Activated CD8-positive, alpha-beta memory T cell treated with anti-CD3 and anti-CD28 coated beads, Interleukin-2, amount 10 ng/mL, durations not matched to agents 7 days and 5 days (primary cell): ENCODE measurements around the gene PLEKHH2. TPM values are rescaled to one million over a fixed set of nuclear protein-coding genes. Genes with fewer than 3 reads are reported as not detected.
"Not testable (repeated sequence)": the region's sequence is repeated elsewhere in the genome, so short reads cannot be mapped to it uniquely, and the experiment has no call there.

ENCODE experiments used
- ATAC-seq: fragments of 150-1000 bp; cut with Tn5 transposase; one replicate; pipeline ENCODE4 v1.10.0; 2021; ENCODE audit warnings: moderate library complexity
- CTCF ChIA-PET: fragments of 350-600 bp; sonication (Branson Sonifier 250); formaldehyde crosslinking; loops from one replicate; lab custom pipeline; 2021; ENCODE audit warnings: antibody characterized with exemption; lab: Charles Lee
- DNase-seq: peaks from one replicate; pipeline ENCODE4 v3.0.0-alpha.2; 2020
- H3K27ac Mint-ChIP-seq: one replicate; pipeline ENCODE4 v1.8.0; 2021; ENCODE audit warnings: mild to moderate bottlenecking, mixed read lengths
- H3K27me3 Mint-ChIP-seq: one replicate; pipeline ENCODE4 v1.8.0; 2021; ENCODE audit warnings: mixed read lengths
- H3K36me3 Mint-ChIP-seq: one replicate; pipeline ENCODE4 v1.8.0; 2021; ENCODE audit warnings: mild to moderate bottlenecking, mixed read lengths
- H3K4me1 Mint-ChIP-seq: one replicate; pipeline ENCODE4 v1.8.0; 2021; ENCODE audit warnings: mixed read lengths
- H3K4me3 Mint-ChIP-seq: one replicate; pipeline ENCODE4 v1.8.0; 2021; ENCODE audit warnings: mild to moderate bottlenecking, moderate library complexity, mixed read lengths
- H3K9me3 Mint-ChIP-seq: one replicate; pipeline ENCODE4 v1.8.0; 2022; ENCODE audit warnings: low read depth, mixed read lengths
- total RNA-seq, 2 experiments: library from RNA; stranded (reverse); gene quantifications; one replicate each; pipeline ENCODE4 v1.2.3, GENCODE V29; 2021

Gene PLEKHH2
- total RNA-seq, 2 experiments from 2014 or later, result 0.54 to 0.67 TPM

GRCh38 chr2:43708891-43709290, 71.8 kb downstream of the PLEKHH2 start:
- no peak for ATAC-seq
- Mint-ChIP-seq H3K9me3 (no peaks in the 10 kb centered on the region), H3K4me1 (no peaks in the 10 kb centered on the region), H3K4me3 (no peak overlapping the region), H3K36me3 (no peaks in the 10 kb centered on the region), H3K27ac (no peak overlapping the region), H3K27me3 (peaks cover 15% of the 10 kb centered on the region)
- no peak for DNase-seq
- CTCF ChIA-PET, result no interaction called here

- no peaks in the 10 kb centered on the region for H3K9me3 Mint-ChIP-seq
- no peak for DNase-seq
- H3K27ac Mint-ChIP-seq, result no peak overlapping the region
- CTCF ChIA-PET, result no interaction called here
- no peak overlapping the region for H3K4me3 Mint-ChIP-seq
- H3K27me3 Mint-ChIP-seq, result peaks cover 25% of the 10 kb centered on the region
- H3K36me3 Mint-ChIP-seq, result no peaks in the 10 kb centered on the region
- no peaks in the 10 kb centered on the region for H3K4me1 Mint-ChIP-seq
- ATAC-seq, result no peak
Measured at GRCh38 chr2:43710866-43711265, 73.8 kb downstream of the PLEKHH2 start.

- peaks cover 26% of the 10 kb centered on the region for H3K27me3 Mint-ChIP-seq
- no peaks in the 10 kb centered on the region for H3K9me3 Mint-ChIP-seq
- no peak for DNase-seq
- H3K27ac Mint-ChIP-seq, result no peak overlapping the region
- no peaks in the 10 kb centered on the region for H3K36me3 Mint-ChIP-seq
- no peaks in the 10 kb centered on the region for H3K4me1 Mint-ChIP-seq
- CTCF ChIA-PET, result no interaction called here
- no peak for ATAC-seq
- H3K4me3 Mint-ChIP-seq, result no peak overlapping the region
Measured at GRCh38 chr2:43714164-43714563, 77.1 kb downstream of the PLEKHH2 start.

- DNase-seq (no peak), ATAC-seq (no peak)
- H3K27me3 Mint-ChIP-seq, result peaks cover 24% of the 10 kb centered on the region
- CTCF ChIA-PET, result no interaction called here
- no peaks in the 10 kb centered on the region for H3K36me3 Mint-ChIP-seq
- no peaks in the 10 kb centered on the region for H3K9me3 Mint-ChIP-seq
- H3K4me1 Mint-ChIP-seq, result no peaks in the 10 kb centered on the region
- H3K27ac Mint-ChIP-seq, result no peak overlapping the region
- no peak overlapping the region for H3K4me3 Mint-ChIP-seq
Measured at GRCh38 chr2:43715300-43716098, 78.4 kb downstream of the PLEKHH2 start.

- ATAC-seq, result no peak
- no peaks in the 10 kb centered on the region for H3K4me1 Mint-ChIP-seq
- H3K9me3 Mint-ChIP-seq, result no peaks in the 10 kb centered on the region
- DNase-seq, result no peak
- no peaks in the 10 kb centered on the region for H3K36me3 Mint-ChIP-seq
- CTCF ChIA-PET, result no interaction called here
- no peak overlapping the region for H3K4me3 Mint-ChIP-seq
- H3K27me3 Mint-ChIP-seq, result peaks cover 20% of the 10 kb centered on the region
- H3K27ac Mint-ChIP-seq, result no peak overlapping the region
Measured at GRCh38 chr2:43717322-43717721, 80.3 kb downstream of the PLEKHH2 start.

- no peaks in the 10 kb centered on the region for H3K9me3 Mint-ChIP-seq
- no peaks in the 10 kb centered on the region for H3K4me1 Mint-ChIP-seq
- ATAC-seq (no peak), DNase-seq (no peak)
- CTCF ChIA-PET, result no interaction called here
- H3K4me3 Mint-ChIP-seq, result no peak overlapping the region
- H3K27ac Mint-ChIP-seq, result no peak overlapping the region
- peaks cover 21% of the 10 kb centered on the region for H3K27me3 Mint-ChIP-seq
- no peaks in the 10 kb centered on the region for H3K36me3 Mint-ChIP-seq
Measured at GRCh38 chr2:43718530-43719124, 81.6 kb downstream of the PLEKHH2 start.

- Mint-ChIP-seq H3K27ac (no peak overlapping the region), H3K9me3 (no peaks in the 10 kb centered on the region), H3K4me3 (no peak overlapping the region), H3K36me3 (no peaks in the 10 kb centered on the region), H3K27me3 (peaks cover 14% of the 10 kb centered on the region), H3K4me1 (no peaks in the 10 kb centered on the region)
- CTCF ChIA-PET, result interaction anchor here (1.1 kb wide), 1 partner anchor 113 kb away, joined by 3 read pairs; no protein-coding TSS in a partner anchor
- ATAC-seq (no peak), DNase-seq (no peak)
Measured at GRCh38 chr2:43724728-43725526, 87.9 kb downstream of the PLEKHH2 start.

- Mint-ChIP-seq H3K36me3 (no peaks in the 10 kb centered on the region), H3K9me3 (no peaks in the 10 kb centered on the region), H3K4me1 (no peaks in the 10 kb centered on the region), H3K27me3 (peaks cover 16% of the 10 kb centered on the region), H3K27ac (no peak overlapping the region), H3K4me3 (no peak overlapping the region)
- CTCF ChIA-PET, result no interaction called here
- ATAC-seq (no peak), DNase-seq (no peak)
Measured at GRCh38 chr2:43725711-43726246, 88.7 kb downstream of the PLEKHH2 start.

- H3K36me3 Mint-ChIP-seq, H3K9me3 Mint-ChIP-seq, ATAC-seq, CTCF ChIA-PET, DNase-seq, H3K4me1 Mint-ChIP-seq, H3K4me3 Mint-ChIP-seq, H3K27ac Mint-ChIP-seq: not testable (repeated sequence)
- H3K27me3 Mint-ChIP-seq, result peaks cover 18% of the 10 kb centered on the region
Measured at GRCh38 chr2:43726961-43727633, 90.0 kb downstream of the PLEKHH2 start.

- Mint-ChIP-seq H3K27ac (no peak overlapping the region), H3K36me3 (no peaks in the 10 kb centered on the region), H3K27me3 (peaks cover 18% of the 10 kb centered on the region), H3K4me3 (no peak overlapping the region), H3K9me3 (no peaks in the 10 kb centered on the region), H3K4me1 (no peaks in the 10 kb centered on the region)
- CTCF ChIA-PET, result no interaction called here
- no peak for ATAC-seq
- no peak for DNase-seq
Measured at GRCh38 chr2:43727634-43728014, 90.6 kb downstream of the PLEKHH2 start.

- DNase-seq (no peak), ATAC-seq (no peak)
- Mint-ChIP-seq H3K4me1 (no peaks in the 10 kb centered on the region), H3K27ac (no peak overlapping the region), H3K4me3 (no peak overlapping the region), H3K27me3 (peaks cover 8% of the 10 kb centered on the region), H3K9me3 (no peaks in the 10 kb centered on the region), H3K36me3 (no peaks in the 10 kb centered on the region)
- CTCF ChIA-PET, result no interaction called here
Measured at GRCh38 chr2:43729491-43730174, 92.6 kb downstream of the PLEKHH2 start.

- Mint-ChIP-seq H3K4me1 (no peaks in the 10 kb centered on the region), H3K27ac (no peak overlapping the region), H3K36me3 (no peaks in the 10 kb centered on the region), H3K9me3 (no peaks in the 10 kb centered on the region), H3K4me3 (no peak overlapping the region), H3K27me3 (peaks cover 5% of the 10 kb centered on the region)
- CTCF ChIA-PET, result no interaction called here
- DNase-seq (no peak), ATAC-seq (no peak)
Measured at GRCh38 chr2:43731211-43731610, 94.2 kb downstream of the PLEKHH2 start.

GRCh38 chr2:43736637-43737036, 99.6 kb downstream of the PLEKHH2 start:
- H3K36me3 Mint-ChIP-seq, result no peaks in the 10 kb centered on the region
- H3K9me3 Mint-ChIP-seq, result no peaks in the 10 kb centered on the region
- H3K27ac Mint-ChIP-seq, result no peak overlapping the region
- H3K27me3 Mint-ChIP-seq, result peaks cover 8% of the 10 kb centered on the region
- no peak for ATAC-seq
- H3K4me1 Mint-ChIP-seq, result no peaks in the 10 kb centered on the region
- DNase-seq, result no peak
- no peak overlapping the region for H3K4me3 Mint-ChIP-seq
- CTCF ChIA-PET, result no interaction called here
